ENCODE data around the gene LCP2.

DNA sequence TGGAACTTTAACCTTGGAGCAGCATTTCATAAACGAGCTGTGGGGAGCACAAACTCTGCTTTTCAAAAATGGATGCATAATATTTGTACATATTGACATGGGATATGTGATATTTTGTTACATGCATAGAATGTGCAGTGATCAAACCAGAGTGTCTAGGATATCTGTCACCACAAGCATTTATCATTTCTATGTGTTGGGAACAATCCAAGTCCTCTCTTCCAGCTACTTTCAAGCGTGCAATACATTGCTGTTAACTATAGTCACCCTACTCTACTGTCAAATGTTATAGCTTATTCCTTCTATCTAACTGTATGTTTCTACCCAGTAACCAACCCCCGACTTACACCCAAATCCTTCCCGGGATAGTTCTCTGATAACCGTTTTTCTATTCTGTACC is 79.7 kb downstream of the LCP2 start:
- TF ChIP-seq, protein P1, sequence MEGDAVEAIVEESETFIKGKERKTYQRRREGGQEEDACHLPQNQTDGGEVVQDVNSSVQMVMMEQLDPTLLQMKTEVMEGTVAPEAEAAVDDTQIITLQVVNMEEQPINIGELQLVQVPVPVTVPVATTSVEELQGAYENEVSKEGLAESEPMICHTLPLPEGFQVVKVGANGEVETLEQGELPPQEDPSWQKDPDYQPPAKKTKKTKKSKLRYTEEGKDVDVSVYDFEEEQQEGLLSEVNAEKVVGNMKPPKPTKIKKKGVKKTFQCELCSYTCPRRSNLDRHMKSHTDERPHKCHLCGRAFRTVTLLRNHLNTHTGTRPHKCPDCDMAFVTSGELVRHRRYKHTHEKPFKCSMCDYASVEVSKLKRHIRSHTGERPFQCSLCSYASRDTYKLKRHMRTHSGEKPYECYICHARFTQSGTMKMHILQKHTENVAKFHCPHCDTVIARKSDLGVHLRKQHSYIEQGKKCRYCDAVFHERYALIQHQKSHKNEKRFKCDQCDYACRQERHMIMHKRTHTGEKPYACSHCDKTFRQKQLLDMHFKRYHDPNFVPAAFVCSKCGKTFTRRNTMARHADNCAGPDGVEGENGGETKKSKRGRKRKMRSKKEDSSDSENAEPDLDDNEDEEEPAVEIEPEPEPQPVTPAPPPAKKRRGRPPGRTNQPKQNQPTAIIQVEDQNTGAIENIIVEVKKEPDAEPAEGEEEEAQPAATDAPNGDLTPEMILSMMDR (IDR thresholded peaks at IDR 0.05; ENCODE audit: insufficient read depth, low read depth, low read length) = no peak
- no peak for TF ChIP-seq EZH2 (IDR thresholded peaks at IDR 0.05; ENCODE audit: insufficient read depth, low read length)
